NCI-H1436 treated with DMSO at 0.1 percent for 48 hours (cell line): Measurements from ENCODE around the gene PEF1.

Experiments used
- DNase-seq: peaks from one replicate; lab custom pipeline; 2025; lab: John Stamatoyannopoulos, UW

Gene PEF1, protein sequence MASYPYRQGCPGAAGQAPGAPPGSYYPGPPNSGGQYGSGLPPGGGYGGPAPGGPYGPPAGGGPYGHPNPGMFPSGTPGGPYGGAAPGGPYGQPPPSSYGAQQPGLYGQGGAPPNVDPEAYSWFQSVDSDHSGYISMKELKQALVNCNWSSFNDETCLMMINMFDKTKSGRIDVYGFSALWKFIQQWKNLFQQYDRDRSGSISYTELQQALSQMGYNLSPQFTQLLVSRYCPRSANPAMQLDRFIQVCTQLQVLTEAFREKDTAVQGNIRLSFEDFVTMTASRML

GRCh38 chr1:31644560-31645273 is at the start of gene PEF1:
Gene PEF1, minus strand, starts transcription at chr1:31644876. Its CDS starts 12 bp downstream, at chr1:31644864.
- peak; percentile 96 for DNase-seq

DNA sequence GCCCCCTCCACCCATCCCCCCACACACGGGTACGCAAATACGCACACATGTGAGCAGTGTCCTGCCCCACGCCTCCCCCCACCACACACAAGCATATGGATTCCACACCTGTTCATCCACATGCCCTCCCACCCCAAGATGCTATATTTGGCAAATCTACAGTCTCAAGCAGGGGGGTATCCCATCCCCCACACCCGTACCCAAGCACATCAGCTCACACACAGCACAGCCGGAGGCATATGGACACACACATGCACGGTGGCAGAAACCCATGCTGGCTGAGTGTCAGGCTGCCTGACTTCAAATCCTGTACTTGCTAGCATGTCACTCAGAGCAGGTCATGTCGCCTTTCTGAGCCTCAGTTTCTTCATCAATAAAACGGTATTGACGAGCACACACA is 48.6 kb upstream of the PEF1 start:
- DNase-seq: no peak

DNA sequence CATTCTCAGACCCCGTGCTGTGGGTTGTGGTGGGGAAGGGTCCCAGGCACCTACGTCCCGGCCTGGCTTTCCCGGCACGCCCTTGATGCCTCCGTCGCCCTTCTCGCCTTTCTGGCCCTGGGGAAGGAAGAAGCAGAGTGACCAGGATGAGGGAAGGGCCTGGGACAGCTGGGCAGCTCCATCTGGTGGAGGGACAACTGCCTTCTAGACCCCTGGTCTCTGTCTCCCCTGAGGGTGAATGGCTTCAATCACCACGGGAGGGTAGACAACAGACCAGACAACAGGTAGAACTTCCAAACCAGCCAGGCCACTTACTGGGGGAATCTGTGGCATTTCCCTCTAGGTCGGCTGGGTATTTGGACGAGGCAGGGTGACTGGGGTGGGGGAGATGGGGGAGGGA is 47.3 kb upstream of the PEF1 start:
- no peak for DNase-seq

DNA sequence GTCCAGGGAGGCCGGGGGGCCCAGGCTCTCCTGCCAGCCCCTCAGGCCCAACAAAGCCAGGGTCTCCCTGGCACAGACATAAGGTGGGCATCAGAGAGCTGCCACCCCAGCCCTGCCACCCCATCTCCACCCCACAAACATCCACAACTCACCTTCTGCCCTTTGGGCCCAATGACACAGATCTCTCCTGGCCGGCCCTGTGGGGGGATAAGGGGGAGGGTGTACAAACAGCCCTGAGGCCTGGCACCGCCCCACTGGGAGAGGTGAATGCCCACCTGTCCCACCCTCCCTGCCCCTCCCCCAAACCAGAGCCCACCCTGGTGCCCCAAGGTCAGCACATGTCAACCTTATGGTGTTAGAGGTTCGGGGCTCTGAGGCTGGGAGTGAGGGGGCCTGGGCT is 46.8 kb upstream of the PEF1 start:
- DNase-seq: no peak

GRCh38 chr1:31690921-31691320 is 46.2 kb upstream of the PEF1 start:
- no peak for DNase-seq

- no peak for DNase-seq
Observed at GRCh38 chr1:31689854-31690253, 45.2 kb upstream of the PEF1 start.

DNA sequence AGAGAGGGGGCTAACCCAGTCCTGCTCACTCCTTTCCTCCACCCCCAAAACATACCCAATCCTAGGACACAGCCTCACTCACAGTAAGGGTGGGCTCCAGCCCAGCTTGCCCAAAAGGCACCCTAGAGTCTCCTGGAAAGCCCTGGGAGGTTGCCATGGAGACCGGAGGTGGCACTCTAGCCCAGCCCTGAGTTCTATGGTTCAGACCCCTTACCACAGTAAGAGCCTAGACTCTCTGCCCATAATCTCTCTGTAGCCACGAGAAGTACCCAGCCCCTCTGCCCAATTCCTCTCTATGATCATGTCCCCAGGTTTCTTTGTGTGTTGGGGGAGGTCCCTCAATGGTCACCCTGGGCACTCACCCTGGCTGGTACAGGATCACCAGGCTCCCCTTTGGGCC is 44.7 kb upstream of the PEF1 start:
- no peak for DNase-seq

GRCh38 chr1:31688233-31688918 is 43.7 kb upstream of the PEF1 start:
- no peak for DNase-seq

DNA sequence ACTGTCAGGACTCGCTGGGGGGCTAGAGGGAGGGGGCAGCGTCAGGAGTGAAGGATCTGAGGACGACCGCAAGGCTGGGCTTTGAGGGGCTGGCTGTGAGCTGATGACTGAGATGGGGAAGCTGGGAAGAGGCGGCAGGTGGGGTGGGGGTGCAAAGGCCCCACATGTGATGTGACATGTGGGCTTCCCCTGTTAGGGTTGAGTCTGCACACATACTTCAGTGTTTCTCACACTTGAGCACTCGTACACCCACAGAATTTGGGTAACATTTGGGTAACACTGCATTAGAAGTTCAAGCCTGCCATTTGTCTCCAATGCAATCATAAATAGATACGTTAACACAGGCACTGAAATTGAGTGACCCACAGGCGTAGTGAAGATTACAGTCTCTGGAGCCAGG is 42.9 kb upstream of the PEF1 start:
- no peak for DNase-seq

- DNase-seq: no peak
Observed at GRCh38 chr1:31685795-31686194, 41.1 kb upstream of the PEF1 start.

DNA sequence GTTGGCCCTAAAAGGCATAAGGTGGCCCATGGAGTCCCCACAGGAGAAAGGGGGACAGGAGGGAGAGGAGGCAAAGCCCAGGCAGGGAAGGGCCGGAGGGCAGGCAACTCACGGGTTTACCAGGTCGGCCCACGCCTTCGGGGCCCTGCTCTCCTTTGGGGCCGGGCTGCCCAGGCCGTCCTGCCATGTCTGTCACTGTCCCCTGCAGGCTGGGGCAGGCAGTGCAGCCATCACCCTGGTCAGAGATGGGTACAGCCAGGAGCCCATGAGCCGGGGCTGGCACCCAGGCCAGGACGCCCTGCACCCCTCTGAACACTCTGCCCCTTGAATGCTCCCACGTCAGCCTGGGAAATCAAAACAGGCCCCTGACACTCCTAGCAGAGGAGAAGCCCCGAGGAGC is 39.3 kb upstream of the PEF1 start:
- DNase-seq: no peak

GRCh38 chr1:31681415-31681814 is 36.7 kb upstream of the PEF1 start:
- no peak for DNase-seq

- no peak for DNase-seq
Observed at GRCh38 chr1:31679676-31680230, 35.1 kb upstream of the PEF1 start.

GRCh38 chr1:31679091-31679490 is 34.4 kb upstream of the PEF1 start:
- no peak for DNase-seq

GRCh38 chr1:31678681-31679080 is 34.0 kb upstream of the PEF1 start:
- DNase-seq: no peak

- no peak for DNase-seq
Observed at GRCh38 chr1:31677949-31678348, 33.3 kb upstream of the PEF1 start.

DNA sequence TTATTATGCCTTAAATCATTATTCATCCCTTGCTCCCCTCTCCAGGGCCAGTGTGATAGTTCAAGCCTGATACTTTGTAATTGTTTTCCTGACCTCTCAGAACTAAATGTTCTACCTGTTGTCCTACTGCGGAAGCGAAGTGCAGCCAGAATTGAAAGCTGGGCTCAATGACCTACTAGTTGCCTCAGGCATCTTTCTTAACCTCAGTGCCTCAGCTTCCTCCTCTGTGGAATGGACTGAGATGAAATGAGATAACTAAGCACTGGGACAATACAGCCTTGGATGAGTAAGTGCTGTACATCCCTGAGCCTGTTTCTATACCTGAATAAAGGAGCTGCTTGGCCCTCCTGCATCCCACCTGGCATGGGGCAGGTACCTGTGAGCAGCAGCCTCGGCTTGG is 32.7 kb upstream of the PEF1 start:
- no peak for DNase-seq

- DNase-seq: no peak
Observed at GRCh38 chr1:31675756-31676155, 31.1 kb upstream of the PEF1 start.

DNA sequence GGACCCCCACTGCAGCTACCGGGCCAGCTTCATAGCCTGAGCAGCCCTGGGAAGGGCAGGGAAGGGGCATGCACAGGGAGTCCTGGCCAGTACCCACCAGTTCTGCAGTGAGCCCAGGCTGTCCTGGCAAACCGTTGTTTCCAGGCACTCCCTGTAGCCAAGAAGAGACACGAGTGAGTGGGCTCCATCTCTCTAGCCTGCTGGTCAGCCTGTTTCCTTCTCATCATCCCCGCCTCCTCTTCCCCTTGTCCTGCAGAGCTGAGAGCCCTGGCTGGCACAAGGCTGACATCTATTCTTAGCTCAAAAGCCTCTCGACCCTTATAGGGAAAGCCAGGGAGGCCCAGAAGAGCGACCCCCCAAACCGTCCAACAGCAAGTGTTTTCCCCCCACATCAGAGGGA is 30.5 kb upstream of the PEF1 start:
- DNase-seq: no peak

- DNase-seq: no peak
Observed at GRCh38 chr1:31674626-31675025, 29.9 kb upstream of the PEF1 start.

GRCh38 chr1:31673433-31673832 is 28.8 kb upstream of the PEF1 start:
- DNase-seq: no peak

DNA sequence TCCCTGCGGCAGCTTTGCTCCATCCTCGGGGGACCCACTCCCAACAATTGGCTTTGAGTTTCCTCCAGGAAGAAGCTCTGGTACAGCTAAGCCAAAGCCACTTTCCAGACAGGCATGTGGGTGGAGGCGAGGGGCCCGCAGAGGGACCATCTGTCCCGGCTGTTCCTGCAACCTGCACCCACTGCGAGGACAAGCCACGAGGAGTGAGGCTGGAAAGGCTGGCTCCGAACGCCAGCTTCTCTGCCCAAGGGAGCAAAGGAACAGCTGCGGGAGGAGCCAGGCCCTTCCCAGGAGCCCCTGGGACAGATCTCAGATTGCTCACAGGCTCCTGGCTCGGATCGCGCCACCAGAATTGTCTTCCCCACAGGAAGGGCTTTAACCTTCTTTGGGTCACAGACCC is 28.3 kb upstream of the PEF1 start:
- DNase-seq: no peak
